H1 (cell line): Measurements from ENCODE around the gene MACROD2. TPM values are rescaled to one million over a fixed set of nuclear protein-coding genes. Genes with fewer than 3 reads are reported as not detected.

Experiments used
- CBX8 ChIP-seq: fragments of 300-800, 300-1000 bp; sonication (generic); IDR thresholded peaks from 2 replicates; pipeline ENCODE4 v1.7.1; 2016; ENCODE audit warnings: low read depth, low read length, borderline replicate concordance
- HDAC2 ChIP-seq, 2 experiments: fragments of 300-600 bp in 1 of 2; sonication (generic) in 1 of 2; IDR thresholded peaks; 2 replicates each; pipeline ENCODE4 v1.6.1; 2011 to 2012; ENCODE audit warnings: low read depth in 2 of 2, low read length in 2 of 2, mild to moderate bottlenecking in 2 of 2, moderate library complexity in 2 of 2, borderline replicate concordance in 1 of 2, inconsistent platforms in 1 of 2
- KDM4A ChIP-seq: IDR thresholded peaks from one replicate; pipeline ENCODE4 v1.7.1; 2012; ENCODE audit warnings: low read depth, mild to moderate bottlenecking, moderate library complexity, low read length, inconsistent platforms; ENCODE audit not compliant: severe bottlenecking
- KDM5A ChIP-seq: fragments of 200-600 bp; IDR thresholded peaks from 2 replicates; pipeline ENCODE4 v1.7.1; 2012; ENCODE audit warnings: mild to moderate bottlenecking, low read length, inconsistent platforms, mixed read lengths
- NANOG ChIP-seq: IDR thresholded peaks from 2 replicates; pipeline ENCODE4 v1.6.1; 2011; ENCODE audit warnings: low read length, low read depth, mild to moderate bottlenecking, inconsistent platforms; ENCODE audit not compliant: insufficient read depth, poor library complexity, severe bottlenecking
- NRF1 ChIP-seq: IDR thresholded peaks from 2 replicates; pipeline ENCODE4 v1.6.1; 2011; ENCODE audit warnings: mild to moderate bottlenecking, low read depth, low read length, improper control_type of control experiment
- polyA plus RNA-seq, 7 experiments: library from polyadenylated mRNA; depleted of rRNA in 3 of 7; stranded (reverse) in 5 of 7; unstranded in 2 of 7; fragments of >200 nt in 5 of 7; fragments of 200-250 nt in 2 of 7; gene quantifications; 1 replicate in 5 of 7; 2 replicates in 1 of 7; 4 replicates in 1 of 7; pipeline versions ENCODE4 v1.2.1 to v1.2.3, GENCODE V29; 2011 to 2013; ENCODE audit warnings: missing spikeins in 2 of 7, mixed read lengths in 2 of 7
- total RNA-seq: library from RNA; stranded (reverse); fragmentation: NEBNext Ultra II Directional; extraction: Animal tissue kit (Norgen Biotek cat#: 25700); gene quantifications from 2 replicates; pipeline ENCODE4 v1.2.1, GENCODE V29; 2021

Gene MACROD2
- total and polyA plus RNA-seq, 2 of the 8 experiments (the other 6 are each of a cell fraction or from before 2014, with no cell fraction given), result 0.70 to 3.9 TPM

- no peak for TF ChIP-seq NANOG
- no peak for TF ChIP-seq HDAC2 (IDR thresholded peaks at IDR 0.05; ENCODE audit: borderline replicate concordance in 1 of 2, low read depth in 2 of 2, low read length in 2 of 2)
- no peak for TF ChIP-seq CBX8
- TF ChIP-seq NRF1, result no peak
- TF ChIP-seq KDM5A, result no peak
- TF ChIP-seq KDM4A, result no peak
Observed at GRCh38 chr20:15119852-15120487, 1124.7 kb downstream of the MACROD2 start (continued).
